Keratinocyte (primary cell): Measurements from ENCODE around the gene SCAANT1. TPM values are rescaled to one million over a fixed set of nuclear protein-coding genes. Genes with fewer than 3 reads are reported as not detected.

Source experiments
- DNase-seq: peaks from one replicate; pipeline ENCODE4 v3.0.0-alpha.2; 2011; ENCODE audit warnings: low read depth, missing footprints, low spot score
- FAIRE-seq: peaks from 2 replicates; lab custom pipeline; 2011; peaks lifted over from hg19 to GRCh38; lab: Jason Lieb, UNC
- H2AFZ ChIP-seq: 2 replicates; pipeline ENCODE4 v1.6.0; 2012; ENCODE audit warnings: low read length, control low read depth, inconsistent platforms; ENCODE audit not compliant: control insufficient read depth
- H3K27ac ChIP-seq: 2 replicates; pipeline ENCODE4 v1.5.1; 2011; ENCODE audit warnings: low read length; ENCODE audit not compliant: control insufficient read depth, insufficient read depth
- H3K27me3 ChIP-seq: 3 replicates; pipeline ENCODE4 v1.6.0; 2011; ENCODE audit warnings: low read length; ENCODE audit not compliant: control insufficient read depth, insufficient read depth; ENCODE audit errors: extremely low read depth
- H3K36me3 ChIP-seq, 2 experiments: 2 replicates in 1 of 2; 3 replicates in 1 of 2; pipeline ENCODE4 v1.5.1; 2011; ENCODE audit warnings: low read length in 2 of 2, mild to moderate bottlenecking in 1 of 2; ENCODE audit not compliant: control insufficient read depth in 2 of 2, insufficient read depth in 2 of 2; ENCODE audit errors: extremely low read depth in 1 of 2
- H3K4me1 ChIP-seq: 3 replicates; pipeline ENCODE4 v1.5.1; 2011; ENCODE audit warnings: low read length; ENCODE audit not compliant: control insufficient read depth, insufficient read depth; ENCODE audit errors: extremely low read depth
- H3K4me2 ChIP-seq: 3 replicates; pipeline ENCODE4 v1.6.0; 2011; ENCODE audit warnings: low read depth, low read length; ENCODE audit not compliant: control insufficient read depth, insufficient read depth; ENCODE audit errors: extremely low read depth
- H3K4me3 ChIP-seq, 3 experiments: fragments of 200-600 bp in 1 of 3; sonication (generic) in 1 of 3; 2 replicates in 2 of 3; 3 replicates in 1 of 3; pipeline ENCODE4 v1.5.1; 2011 to 2016; ENCODE audit warnings: low read length in 3 of 3, mild to moderate bottlenecking in 3 of 3, control low read depth in 2 of 3, inconsistent platforms in 1 of 3, low read depth in 1 of 3, mixed read lengths in 1 of 3, mixed run types in 1 of 3, moderate library complexity in 1 of 3; ENCODE audit not compliant: control insufficient read depth in 2 of 3, insufficient read depth in 2 of 3; ENCODE audit errors: extremely low read depth in 1 of 3
- H3K79me2 ChIP-seq: 2 replicates; pipeline ENCODE4 v1.6.0; 2012; ENCODE audit warnings: low read length; ENCODE audit not compliant: control insufficient read depth, insufficient read depth
- H3K9ac ChIP-seq: 3 replicates; pipeline ENCODE4 v1.6.0; 2011; ENCODE audit warnings: low read length; ENCODE audit not compliant: control insufficient read depth, insufficient read depth; ENCODE audit errors: extremely low read depth
- H3K9me1 ChIP-seq: 3 replicates; pipeline ENCODE4 v1.6.0; 2011; ENCODE audit warnings: low read length; ENCODE audit not compliant: control insufficient read depth, insufficient read depth; ENCODE audit errors: extremely low read depth
- H3K9me3 ChIP-seq: 2 replicates; pipeline ENCODE4 v1.5.1; 2012; ENCODE audit warnings: low read depth, low read length; ENCODE audit not compliant: control insufficient read depth
- H4K20me1 ChIP-seq: 3 replicates; pipeline ENCODE4 v1.6.0; 2011; ENCODE audit warnings: low read length; ENCODE audit not compliant: control insufficient read depth, insufficient read depth; ENCODE audit errors: extremely low read depth
- CTCF ChIP-seq, 3 experiments: IDR thresholded peaks in 1 of 3; conservative IDR thresholded peaks in 1 of 3; optimal IDR thresholded peaks in 1 of 3; 2 replicates in 2 of 3; 3 replicates in 1 of 3; pipeline versions ENCODE3 to v1.5.1; 2011; ENCODE audit warnings: low read length in 3 of 3, mild to moderate bottlenecking in 3 of 3, moderate library complexity in 2 of 3, control low read depth in 1 of 3, inconsistent platforms in 1 of 3; ENCODE audit not compliant: insufficient read depth in 2 of 3; ENCODE audit errors: extremely low read depth in 1 of 3
- EZH2 ChIP-seq: IDR thresholded peaks from one replicate; pipeline ENCODE4 v1.6.1; 2012; ENCODE audit warnings: inconsistent platforms, mild to moderate bottlenecking, low read length, moderate library complexity
- dilution Hi-C: fragments of 300-500 bp; cut with MboI; formaldehyde crosslinking; loops from one replicate; pipeline ENCODE4 v1.7.0; 2020; ENCODE audit warnings: low sequenced_read_pairs; ENCODE audit not compliant: extremely low pct_ligation_motif_present
- polyA plus RNA-seq, 5 experiments: library from polyadenylated mRNA; depleted of rRNA in 3 of 5; stranded (reverse) in 3 of 5; stranded (forward) in 1 of 5; unstranded in 1 of 5; fragments of >200 nt; gene quantifications; 1 replicate in 1 of 5; 2 replicates in 3 of 5; 3 replicates in 1 of 5; pipeline versions ENCODE4 v1.2.1 to v1.2.3, GENCODE V29; 2011 to 2012; ENCODE audit warnings: missing spikeins in 2 of 5, low read depth in 1 of 5, low replicate concordance in 1 of 5

SCAANT1 gene
- polyA plus RNA-seq, 1 donor (not counting 4 experiments of a cell fraction or from before 2014, with no cell fraction given) = not detected

- dilution Hi-C loops = no loop called here
Measured at GRCh38 chr3:63867225-63867624, 45.0 kb downstream of the SCAANT1 start.

GRCh38 chr3:63864965-63865327, 47.2 kb downstream of the SCAANT1 start:
- Histone ChIP-seq H3K79me2 (peaks cover 84% of the 10 kb centered on the region), H3K27ac (peak overlapping the region; percentile 71), H3K36me3 (no peaks in the 10 kb centered on the region), H4K20me1 (no peaks in the 10 kb centered on the region), H3K4me1 (peaks cover 16% of the 10 kb centered on the region), H3K4me2 (peak overlapping the region; percentile 79), H3K4me3 (peak overlapping the region; percentile 77 to 92 (median 77)), H2AFZ (peak overlapping the region; percentile 61), H3K27me3 (no peaks in the 10 kb centered on the region), H3K9me1 (peaks cover 3% of the 10 kb centered on the region), H3K9ac (peak overlapping the region; percentile 87), H3K9me3 (no peaks in the 10 kb centered on the region)
- TF ChIP-seq EZH2 = no peak
- no peak for TF ChIP-seq CTCF (optimal IDR thresholded peaks at IDR 0.05 in 1 of 3, IDR thresholded peaks at IDR 0.05 in 1 of 3, conservative IDR thresholded peaks at IDR 0.05 in 1 of 3; ENCODE audit: extremely low read depth in 1 of 3, insufficient read depth in 2 of 3, low read length in 3 of 3)
- no peak for DNase-seq
- dilution Hi-C loops = no loop called here
- peak; percentile 70 for FAIRE-seq

More at GRCh38 chr3:63867225-63867624, 45.0 kb downstream of the SCAANT1 start:
- Histone ChIP-seq H3K27ac (no peak overlapping the region), H3K4me3 (no peak overlapping the region), H3K79me2 (peaks cover 76% of the 10 kb centered on the region), H3K4me2 (no peak overlapping the region), H3K9me1 (no peaks in the 10 kb centered on the region), H3K9ac (no peak overlapping the region), H3K36me3 (no peaks in the 10 kb centered on the region), H3K4me1 (peaks cover 21% of the 10 kb centered on the region), H4K20me1 (no peaks in the 10 kb centered on the region), H3K9me3 (no peaks in the 10 kb centered on the region), H2AFZ (no peak overlapping the region), H3K27me3 (no peaks in the 10 kb centered on the region)
- DNase-seq = no peak
- FAIRE-seq = no peak
- TF ChIP-seq EZH2 (no peak), CTCF (optimal IDR thresholded peaks at IDR 0.05 in 1 of 3, IDR thresholded peaks at IDR 0.05 in 1 of 3, conservative IDR thresholded peaks at IDR 0.05 in 1 of 3; ENCODE audit: extremely low read depth in 1 of 3, insufficient read depth in 2 of 3, low read length in 3 of 3) (no peak)
